Stimulated activated CD4-positive, alpha-beta T cell treated with anti-CD3 and anti-CD28 coated beads, Interleukin-4, amount 100 ng/mL, for 1 hour (primary cell): Measurements from ENCODE around the gene ITGB5.
"Not testable (repeated sequence)": the region's sequence is repeated elsewhere in the genome, so short reads cannot be mapped to it uniquely, and the experiment has no call there.

Source experiments
- DNase-seq: peaks from one replicate; pipeline ENCODE4 v3.0.0-alpha.2; 2020

Gene ITGB5

DNA sequence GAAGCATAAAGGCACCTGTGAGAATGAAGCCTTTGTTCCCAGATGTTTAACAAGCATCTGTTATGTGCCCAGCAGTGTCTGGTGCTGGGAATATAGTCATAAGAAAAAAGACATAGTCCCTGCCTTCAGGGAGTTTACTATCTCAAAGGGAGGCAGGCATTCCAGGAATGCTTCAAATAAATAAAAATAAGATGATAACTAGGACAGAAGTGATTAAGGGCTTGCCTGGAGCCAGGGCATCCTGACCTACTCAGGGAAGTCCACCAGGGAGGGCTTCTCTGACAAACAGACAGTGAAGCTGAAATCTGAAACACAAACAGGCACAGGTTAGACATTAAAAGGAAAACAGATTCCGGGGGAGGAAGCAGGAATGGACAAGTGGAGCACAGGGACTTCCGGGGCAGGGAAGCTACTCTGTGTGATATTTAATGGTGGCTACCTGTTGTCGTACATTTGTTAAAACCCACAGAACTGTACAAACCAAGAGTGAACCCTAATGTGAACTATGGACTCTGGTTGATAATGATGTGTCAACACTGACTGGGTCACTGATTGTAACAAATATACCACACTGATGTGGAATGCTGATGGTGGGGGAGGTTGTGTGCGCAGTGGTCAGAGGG lies 53.3 kb downstream of the ITGB5 start:
- DNase-seq = no peak

DNA sequence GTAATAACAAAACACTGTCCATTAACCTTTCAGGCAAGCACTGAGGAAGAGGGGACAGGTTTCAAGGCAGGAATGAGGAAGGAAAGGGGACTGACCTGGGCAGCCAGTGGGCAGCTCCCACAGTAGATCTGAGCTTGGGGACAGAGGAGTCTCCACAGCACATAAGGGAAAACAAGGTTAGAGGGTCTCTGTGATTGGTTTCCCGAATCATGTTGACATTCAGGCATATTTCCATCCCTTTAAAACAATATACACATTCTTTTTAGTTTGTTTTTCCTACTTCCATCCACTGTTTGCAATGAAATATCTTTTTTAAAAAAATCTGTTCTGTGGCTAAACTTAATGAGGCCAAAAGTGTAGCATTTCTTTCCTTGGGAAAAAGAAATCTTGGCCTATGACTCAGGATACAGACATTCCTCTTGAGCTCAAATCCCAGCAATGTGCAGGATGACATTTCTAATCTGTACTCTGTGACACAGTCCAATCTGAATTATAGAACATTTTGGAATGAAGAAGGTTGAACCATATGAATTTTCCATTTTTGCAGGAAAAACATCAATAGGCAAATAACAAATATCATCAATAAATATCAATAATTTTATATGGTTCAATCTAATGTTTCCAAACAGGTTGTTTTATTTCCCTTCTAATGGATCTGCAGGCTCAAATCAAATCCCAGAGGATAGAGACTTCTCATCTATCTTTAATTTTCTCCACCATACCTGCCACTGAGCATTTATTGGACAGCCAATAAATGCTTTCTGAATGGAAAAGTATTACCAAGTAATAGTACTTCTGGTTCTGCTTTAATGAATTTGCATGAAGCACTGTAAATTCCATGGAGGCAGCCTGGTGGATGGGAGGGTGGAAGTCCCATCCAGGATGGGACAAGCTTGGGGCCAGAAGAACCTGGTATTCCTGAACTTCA lies 54.1 kb downstream of the ITGB5 start:
- no peak for DNase-seq

DNA sequence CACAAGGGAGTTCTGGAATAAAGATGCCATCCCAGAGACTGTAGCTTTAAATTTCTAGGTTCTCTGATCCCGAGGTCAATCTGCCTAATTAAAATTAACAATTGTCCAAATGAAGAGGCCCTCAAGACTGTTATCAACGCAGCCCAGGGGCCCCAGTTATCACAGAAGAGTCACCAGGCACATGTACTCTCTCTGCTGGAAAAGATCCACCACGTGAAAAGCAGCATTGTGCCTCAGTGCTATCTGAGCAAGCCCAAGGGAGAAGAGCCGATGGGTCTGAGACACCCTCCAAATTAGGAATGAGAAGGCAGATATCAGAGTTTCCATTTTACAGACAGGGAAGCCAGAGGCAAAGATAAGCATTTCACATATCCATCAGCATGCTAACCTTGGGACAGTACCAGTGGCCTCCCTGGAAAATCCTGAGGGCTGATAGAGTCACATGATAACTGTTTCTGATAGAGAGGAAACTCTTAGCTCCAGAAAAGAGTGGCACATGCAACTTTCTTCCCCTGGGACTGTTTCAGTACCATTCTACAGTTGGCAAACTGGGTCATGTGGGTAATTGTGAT lies 55.5 kb downstream of the ITGB5 start:
- DNase-seq = no peak

DNA sequence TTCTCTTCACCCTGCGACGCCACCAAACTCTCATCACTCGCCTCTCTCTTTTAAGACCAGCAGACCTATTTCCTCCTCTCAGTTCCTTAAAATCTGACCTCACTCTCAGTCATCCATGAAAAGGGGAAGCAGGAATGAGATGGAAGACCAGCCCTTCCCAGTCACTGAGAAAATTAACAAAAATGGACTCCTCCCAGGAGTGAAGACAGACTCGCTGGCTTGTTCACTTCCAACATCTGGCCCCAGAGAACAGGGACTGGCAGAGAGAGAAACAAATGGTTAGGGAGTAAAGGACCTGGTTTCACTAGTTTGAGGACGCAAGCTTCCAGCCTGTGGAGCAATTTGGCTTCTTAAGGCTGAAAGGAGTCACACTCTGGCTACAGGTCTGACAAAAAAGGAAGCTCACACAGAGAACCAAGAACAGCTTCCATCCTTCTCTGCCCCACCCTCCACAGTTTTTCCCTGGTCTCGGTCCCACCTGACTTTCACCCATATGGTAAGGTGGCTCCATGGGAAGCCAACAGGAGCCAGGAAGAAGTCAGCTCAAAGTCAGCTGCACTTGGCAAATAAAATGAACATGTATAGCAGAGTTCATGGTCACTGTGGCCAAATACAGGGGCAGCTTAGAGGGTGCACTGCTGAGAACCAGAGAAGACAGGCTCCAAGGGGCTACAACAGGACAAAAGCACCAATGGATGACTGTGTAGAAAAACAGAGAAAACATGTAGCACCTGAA lies 57.2 kb downstream of the ITGB5 start:
- no peak for DNase-seq

DNA sequence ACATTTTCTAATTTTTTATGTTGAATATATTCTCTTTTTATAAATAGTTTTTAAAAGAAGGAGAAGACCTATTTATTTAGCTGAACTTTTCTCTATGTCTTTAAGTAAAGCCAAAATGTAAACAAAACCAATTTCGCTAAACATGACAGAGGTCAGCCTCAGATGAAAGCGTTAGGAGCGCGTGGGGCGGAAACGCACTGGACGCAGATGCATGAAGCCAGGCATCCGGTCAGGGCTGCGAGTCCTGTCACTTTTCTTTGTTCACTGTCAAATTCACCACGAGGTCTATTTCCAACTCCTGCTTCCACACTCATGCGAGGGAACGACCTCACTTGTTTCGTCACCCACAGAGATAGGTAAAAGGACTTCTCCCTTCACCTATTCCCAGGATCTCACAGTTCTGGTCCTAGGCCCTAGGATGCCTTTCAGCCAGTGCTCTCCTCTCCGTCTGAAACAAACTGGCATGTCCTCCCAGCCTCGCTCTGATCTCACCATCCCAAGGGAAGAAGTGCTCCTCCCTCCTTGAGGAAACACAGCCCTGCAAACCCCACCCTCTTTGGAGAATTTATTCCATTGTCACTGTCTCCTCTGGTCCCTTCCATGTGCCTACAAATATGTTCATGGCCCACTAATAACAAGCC lies 57.9 kb downstream of the ITGB5 start:
- no peak for DNase-seq

DNA sequence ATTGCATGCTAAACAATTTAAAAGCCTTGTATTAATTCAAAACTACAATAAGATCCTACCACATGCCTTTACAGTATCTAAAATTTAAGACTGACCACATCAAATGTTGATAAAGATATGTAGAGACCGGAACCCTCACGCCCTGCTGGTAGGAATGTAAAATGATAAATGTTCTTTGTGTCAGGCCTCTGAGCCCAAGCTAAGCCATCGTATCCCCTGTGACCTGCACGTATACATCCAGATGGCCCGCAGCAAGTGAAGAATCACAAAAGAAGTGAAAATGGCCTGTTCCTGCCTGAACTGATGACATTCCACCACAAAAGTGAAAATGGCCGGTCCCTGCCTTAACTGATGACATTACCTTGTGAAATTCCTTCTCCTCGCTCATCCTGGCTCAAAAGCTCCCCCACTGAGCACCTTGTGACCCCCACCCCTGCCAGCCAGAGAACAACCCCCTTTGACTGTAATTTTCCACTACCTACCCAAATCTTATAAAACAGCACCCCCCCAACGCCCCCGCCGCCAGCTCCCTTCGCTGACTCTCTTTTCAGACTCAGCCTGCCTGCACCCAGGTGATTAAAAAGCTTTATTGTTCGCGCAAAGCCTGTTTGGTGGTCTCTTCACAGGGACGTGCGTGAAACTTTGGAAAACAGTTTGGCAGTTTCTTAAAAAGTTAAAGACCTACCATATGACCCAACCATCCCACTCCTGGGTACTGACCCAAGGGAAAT lies 59.5 kb downstream of the ITGB5 start:
- not testable (repeated sequence) for DNase-seq

DNA sequence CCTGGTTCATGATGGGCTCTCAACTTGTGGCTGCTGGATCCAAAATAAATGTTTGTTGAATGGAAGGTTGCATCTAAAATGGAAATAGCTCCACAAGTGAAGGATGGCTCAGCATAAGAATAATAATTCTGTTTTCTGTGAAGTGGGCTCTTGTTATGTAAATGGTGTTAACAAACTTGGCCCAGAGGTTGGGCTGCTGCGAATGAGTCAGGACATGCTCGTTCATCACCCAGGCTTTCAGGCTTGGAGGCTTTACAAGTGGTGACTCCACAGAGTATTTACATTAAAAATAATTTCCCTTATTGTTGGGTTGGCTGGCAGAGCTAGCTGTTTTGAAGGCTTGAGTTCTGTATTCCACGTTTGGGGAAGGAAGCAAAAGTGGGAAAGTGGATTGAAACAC lies 60.5 kb downstream of the ITGB5 start:
- DNase-seq = no peak

DNA sequence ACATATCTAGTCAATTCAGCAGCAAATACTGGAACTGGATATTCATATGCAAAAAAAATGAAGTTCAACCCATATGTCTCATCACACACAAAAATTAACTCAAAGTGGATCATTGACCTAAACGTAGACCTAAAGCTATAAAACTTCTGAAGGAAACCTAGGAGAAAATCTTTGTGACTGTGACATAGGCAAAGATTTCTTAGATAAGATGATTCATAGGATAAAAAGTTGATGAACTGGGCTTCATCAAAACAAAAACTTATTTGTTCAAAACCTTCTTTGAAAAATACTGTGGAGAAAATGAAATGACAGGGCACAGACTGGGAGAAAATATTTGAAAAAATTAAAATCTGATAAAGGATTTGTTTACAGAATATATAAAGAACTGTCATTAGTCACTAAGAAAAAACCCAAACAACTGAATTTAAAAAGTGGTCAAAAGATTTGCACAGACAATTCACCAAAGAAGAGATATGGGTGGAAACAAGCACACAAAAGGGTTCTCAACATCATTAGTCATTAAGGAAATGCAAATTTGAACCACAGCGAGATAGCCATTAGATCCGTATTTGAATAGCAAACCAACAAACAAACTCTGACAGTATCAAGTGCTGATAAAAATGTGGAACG lies 62.8 kb downstream of the ITGB5 start:
- DNase-seq = no peak

DNA sequence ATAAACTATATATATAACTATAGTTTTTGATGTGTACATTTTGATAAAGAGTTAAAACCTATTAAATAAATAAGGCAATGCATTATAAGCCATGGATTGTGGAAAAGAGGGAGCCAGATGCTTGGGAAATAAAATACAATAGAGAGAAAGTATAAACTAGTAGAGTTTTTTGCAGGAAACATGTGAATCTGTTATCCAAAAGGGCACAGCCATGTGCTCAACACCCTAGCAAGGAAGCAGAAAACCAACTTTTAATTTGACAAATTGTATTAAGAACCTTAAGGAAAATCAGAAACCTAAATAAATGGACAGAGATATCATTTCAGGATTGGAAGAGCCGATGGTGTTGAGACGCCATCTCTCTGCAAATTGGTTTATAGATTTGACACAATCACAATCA lies 63.5 kb downstream of the ITGB5 start:
- DNase-seq = no peak

DNA sequence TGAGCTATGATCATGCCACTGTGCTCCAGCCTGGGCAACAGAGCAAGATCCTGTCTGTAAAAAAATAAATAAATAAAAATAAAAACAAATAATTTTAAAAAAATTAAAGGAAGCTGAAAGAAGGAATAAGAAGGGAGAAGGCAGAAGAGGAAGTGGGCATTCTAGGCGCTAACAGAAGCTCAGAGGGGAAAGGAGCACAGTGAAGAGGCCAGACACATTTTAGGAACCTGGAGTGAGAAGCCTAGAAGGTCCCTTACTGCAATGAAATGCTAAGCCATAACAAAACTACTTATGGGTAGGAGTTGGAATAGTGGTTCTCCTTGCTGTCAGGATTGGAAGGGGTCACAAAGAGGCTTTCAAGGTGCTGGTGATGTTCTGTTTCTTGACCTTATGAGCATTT lies 64.0 kb downstream of the ITGB5 start:
- DNase-seq = no peak

DNA sequence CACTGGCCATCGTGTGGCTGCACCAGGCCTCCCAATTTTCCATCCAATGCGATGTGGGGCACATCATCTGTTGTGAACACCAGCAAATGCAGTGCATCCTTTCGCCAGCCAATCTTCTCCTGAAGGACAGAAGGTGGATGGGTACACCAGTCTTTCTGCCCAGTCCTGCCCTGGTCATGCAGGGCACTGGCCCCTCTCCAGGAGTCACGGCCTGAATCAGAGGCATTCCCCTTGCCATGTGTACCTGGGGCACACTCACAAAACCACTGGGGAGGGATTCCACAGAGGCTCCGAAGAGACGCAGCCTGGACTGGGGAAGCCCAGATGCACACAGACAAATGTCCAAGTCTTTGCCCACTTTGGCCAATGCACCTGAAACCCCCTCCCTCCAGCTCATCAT lies 65.8 kb downstream of the ITGB5 start:
- DNase-seq = no peak

DNA sequence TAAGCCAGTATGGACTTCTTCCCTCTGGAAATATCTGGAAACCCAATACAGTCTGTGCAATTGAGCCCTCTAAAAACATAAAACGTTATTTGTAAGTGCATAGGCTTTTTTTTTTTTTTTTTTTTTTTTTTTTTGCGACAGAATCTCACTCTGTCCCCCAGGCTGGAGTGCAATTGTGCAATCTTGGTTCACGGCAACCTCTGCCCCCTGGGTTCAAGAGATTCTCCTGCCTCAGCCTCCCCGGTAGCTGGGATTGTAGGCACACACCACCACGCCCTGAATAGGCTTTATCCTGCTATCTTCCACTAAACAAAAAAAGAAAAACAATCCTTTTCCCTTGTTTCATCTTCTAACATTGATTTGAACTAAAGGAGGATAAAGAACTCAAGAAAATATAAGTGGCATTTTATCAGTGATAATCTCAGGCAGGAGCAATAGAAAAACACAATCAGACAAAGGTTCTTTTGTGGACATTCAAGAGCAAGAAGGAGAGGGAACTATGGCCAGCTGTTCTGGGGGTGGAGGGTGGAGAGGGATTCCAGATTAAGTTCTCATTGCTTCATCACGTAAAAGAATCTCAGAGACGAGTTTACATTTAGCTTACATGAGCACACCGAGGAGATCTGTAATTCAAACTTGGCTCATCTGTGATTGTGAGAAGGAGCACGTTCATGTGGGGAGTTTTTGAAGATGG lies 68.6 kb downstream of the ITGB5 start:
- DNase-seq = no peak

DNA sequence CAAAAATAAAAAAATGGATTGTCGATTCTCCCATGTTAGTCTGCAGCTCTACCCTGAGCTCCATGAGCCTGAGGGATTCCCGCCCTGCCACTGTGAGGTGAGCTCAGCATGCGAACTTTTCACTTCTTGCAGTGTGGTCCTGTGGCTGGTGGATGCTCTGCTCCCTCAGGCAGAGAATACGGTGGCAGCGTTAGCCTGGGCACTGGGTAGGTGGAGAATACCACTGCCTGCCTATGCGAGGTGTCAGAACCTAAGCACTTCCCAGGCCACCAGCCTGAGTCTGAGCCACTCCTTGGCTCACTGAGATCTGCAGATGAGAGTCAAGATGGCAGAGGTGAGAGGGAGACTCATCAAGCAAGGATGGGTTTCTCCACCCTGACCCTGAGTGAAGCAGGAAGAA lies 70.1 kb downstream of the ITGB5 start:
- DNase-seq = no peak

DNA sequence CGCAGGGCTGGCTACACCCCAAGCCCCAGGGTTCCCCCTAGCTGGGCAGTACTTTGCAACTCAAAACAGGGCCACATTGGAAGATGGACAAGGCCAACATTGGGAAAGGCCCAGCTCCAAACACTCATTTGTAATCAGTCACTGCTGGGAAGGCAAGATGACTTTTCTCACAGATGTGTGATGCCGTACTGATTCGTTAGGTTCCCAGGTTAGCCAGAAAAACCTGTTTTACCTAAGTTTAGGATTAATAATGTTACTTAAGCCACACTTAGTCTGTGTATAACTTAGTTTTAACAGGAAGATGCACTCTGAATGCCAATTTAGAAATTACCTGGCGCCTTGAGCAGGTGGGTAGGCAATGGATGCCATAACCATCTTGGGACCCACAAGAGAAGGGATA lies 71.0 kb downstream of the ITGB5 start:
- DNase-seq = no peak

DNA sequence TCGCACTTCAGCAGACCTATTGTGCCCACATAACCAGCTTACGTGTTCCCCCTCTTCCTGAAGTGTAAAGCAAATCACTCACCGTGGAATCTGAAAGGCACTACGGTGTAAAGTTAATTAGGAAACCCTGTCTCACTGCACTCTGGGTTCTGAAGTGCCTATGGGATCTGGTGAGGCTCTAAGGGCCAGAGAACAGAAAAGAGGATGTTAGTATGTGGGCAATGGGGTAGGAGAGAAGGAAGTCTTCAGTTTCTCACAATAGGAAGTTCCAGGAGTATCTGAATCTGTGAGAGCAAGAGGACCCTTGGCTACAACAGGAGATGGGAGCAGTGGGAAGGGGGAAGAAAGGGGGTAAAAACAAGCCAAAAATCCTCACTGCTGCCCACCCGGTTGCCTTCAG lies 71.4 kb downstream of the ITGB5 start:
- DNase-seq = no peak

DNA sequence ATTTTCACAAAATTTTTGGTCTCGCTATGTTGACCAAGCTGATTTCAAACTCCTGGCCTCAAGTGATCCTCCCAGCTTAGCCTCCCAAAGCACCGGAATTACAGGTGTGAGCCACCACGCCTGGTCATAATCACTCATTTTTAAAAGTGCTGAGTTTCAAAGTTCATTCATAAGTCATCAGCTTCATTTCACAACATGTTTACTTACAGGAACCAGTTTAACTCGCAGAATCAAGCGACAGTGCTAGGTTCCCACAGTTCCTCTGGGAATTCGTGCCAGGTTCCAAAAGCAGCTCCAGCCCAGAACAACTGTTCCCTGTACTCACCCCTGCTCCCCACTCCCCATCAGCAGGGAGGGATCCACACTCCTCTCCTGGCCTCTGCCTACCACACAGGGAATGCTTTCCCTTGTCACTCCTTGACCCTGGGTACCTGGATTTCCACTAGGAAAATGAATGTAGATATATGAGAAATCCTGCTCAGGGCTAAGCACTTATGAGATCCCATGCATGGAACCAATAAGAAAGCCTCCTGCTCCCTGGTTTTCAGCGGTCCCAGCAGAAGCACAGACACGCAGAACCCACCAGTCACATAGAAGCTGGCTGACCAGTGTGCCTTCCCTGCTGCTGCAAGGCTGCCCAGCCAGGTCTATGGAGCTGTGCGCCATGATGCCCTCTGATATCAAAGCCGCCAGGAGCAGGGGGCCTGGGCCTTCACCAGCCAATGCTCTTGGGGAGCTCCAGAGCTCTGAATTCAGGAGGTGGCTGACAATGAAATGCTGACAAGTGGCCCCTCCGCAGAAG lies 72.3 kb downstream of the ITGB5 start:
- DNase-seq = no peak

DNA sequence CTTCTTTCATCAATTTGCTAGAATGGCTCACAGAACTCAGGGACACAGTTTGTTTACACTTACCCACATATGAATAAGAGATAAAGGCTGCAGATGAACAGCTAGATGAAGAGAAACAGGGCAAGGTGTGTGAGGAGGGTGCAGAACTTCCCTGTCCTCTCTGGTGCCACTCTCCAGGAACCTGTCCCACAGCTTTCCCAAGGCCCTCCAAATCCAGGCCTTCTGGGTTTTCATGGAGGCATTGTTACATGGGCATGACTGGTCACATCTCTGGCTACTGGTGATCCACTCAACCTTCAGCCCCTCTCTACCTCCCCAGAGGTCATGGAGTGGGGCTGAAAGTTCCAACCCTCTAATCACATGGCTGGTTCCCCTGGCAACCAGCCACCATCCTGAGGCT lies 73.6 kb downstream of the ITGB5 start:
- DNase-seq = no peak

DNA sequence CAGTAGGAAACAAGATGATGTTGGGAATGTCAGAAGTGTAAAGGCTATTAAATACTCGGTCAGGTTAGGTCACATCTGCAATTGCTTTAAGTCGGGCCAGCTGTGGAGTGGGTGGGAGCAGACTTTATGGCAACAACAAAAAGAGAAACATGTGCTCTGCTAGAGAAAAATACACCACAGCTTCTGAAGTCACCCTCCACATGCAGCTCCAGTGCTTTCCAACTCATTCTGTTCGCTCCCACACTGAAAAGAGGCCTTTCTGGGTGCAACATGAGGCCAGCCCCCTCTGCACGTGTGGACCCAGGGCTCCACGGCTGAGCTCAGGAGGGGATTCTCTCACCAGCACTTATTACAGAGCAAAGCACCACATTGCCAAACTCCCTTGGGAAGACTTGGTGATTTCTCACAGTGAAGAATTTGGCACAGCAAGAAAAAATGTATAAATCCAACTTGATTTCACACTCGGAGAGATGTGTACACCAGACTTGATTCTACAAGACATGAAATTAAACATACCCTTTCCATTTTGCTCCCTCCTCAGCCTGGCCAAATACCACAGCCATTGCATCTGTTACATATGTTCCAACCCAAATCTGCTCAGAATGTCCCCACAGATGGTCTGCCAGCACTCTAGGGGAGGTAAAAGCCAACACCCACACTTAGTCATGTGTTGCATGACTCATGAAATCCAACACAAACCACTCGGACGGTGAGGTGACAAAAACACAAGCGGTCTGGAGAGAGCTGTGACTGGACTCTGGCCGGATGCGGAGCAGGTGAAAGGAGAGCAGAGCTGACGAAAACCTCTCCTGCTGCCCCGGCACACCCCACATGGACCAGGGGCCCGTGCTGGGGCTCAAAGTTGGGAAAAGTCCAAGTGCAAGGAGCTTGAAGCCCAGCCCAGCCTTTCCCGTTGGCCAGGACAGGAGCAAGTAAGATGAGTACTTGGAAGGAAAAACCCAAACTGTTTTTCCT lies 74.6 kb downstream of the ITGB5 start:
- DNase-seq = no peak

DNA sequence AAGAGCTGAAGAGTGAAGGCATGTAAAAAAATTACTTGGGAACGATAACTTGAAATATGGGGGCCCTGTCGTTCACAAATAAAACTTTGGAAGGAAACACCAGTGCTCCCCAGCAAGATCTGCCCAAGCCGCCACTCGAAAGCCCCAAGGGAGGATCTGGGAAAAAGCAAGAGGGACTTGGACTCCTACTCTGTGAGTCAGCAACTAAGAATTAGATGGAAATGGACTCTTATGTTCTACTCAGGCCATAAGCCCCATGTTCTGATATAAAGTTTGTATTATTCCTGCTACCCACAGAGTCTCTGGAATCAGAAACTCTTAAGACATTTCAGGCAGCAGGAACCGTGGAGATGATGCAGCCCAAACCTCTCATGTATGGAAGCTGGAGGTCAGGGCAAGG lies 75.7 kb downstream of the ITGB5 start:
- DNase-seq = no peak
